ENCODE data around the gene TVP23A.

GRCh38 chr16:10817963-10818941 is at the start of gene TVP23A:
- no peak for TF ChIP-seq POLR2A (IDR thresholded peaks at IDR 0.05; ENCODE audit: low read depth, low read length)
- no peak for TF ChIP-seq POLR2AphosphoS5 (IDR thresholded peaks at IDR 0.05; ENCODE audit: low read depth, low read length)
- no peak for TF ChIP-seq TAF1 (IDR thresholded peaks at IDR 0.05; ENCODE audit: low read depth, low read length)
- TF ChIP-seq SPI1 (IDR thresholded peaks at IDR 0.05; ENCODE audit: low read depth, low read length): no peak
- no peak for TF ChIP-seq PAX5 (IDR thresholded peaks at IDR 0.05; ENCODE audit: insufficient read depth, low read length, severe bottlenecking)
